Cardiac septum (tissue), 1 donor: ENCODE measurements around the gene DNM1L. TPM values are rescaled to one million over a fixed set of nuclear protein-coding genes. Genes with fewer than 3 reads are reported as not detected.

ENCODE experiments used
- DNase-seq: peaks from one replicate; pipeline ENCODE4 v3.0.0-alpha.2; 2020; ENCODE audit warnings: low spot score
- intact Hi-C: fragments of 100-400 bp; cut with DNase I; formaldehyde crosslinking; loops from one replicate; pipeline ENCODE4 v1.14.0; 2022
- total RNA-seq: library from RNA; stranded (reverse); fragmentation: NEBNext Ultra II Directional; extraction: Animal tissue kit (Norgen Biotek cat#: 25700); gene quantifications from one replicate; pipeline ENCODE4 v1.2.1, GENCODE V29; 2021
- donor health status: DM: no; HTN: no; CAD: no.

DNM1L gene
- total RNA-seq, 1 donor from 2014 or later: 67.3 TPM

DNA sequence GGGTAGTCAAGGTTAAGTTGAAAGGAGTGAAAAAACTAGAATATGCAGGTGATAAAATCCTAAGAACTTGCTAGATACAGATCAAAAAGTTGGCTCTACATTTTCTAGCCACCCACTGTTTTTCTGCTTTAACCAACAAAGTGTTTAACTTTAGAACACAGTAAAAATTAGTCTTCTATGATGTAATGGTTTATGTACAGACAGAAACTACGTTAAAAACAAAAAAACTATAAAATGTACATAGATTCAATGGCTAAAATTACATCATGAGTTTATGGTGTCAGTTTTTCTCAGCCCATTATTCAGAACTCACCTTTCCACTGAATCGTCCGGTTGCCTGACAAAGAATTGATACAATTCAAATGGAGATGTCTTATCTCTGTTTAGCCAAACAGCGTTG is 74.5 kb downstream of the DNM1L start:
- intact Hi-C loops: loop anchor here (10.0 kb wide), 1 partner anchor 851 kb away; no protein-coding TSS in a partner anchor
- no peak for DNase-seq

DNA sequence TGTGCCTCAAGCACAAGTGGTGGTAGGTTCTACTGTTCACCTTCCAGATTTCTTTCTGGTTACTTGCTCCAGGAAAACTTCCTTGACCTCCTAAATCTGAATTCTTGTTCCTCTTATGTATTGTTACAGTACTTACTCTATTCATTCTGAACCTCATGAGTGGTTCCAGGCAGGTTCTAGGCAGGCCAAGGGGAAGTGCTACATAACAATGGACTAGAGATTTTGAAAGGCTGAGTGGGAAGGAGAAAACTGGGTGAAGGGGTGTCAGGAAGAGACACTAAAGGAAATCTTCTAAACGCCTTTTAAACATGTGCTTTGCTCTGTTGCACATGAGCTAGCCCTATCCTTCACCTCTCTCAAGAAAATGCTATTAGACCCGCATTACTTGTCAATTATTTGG is 75.0 kb downstream of the DNM1L start:
- intact Hi-C loops: loop anchor here (10.0 kb wide), 1 partner anchor 851 kb away; no protein-coding TSS in a partner anchor

DNA sequence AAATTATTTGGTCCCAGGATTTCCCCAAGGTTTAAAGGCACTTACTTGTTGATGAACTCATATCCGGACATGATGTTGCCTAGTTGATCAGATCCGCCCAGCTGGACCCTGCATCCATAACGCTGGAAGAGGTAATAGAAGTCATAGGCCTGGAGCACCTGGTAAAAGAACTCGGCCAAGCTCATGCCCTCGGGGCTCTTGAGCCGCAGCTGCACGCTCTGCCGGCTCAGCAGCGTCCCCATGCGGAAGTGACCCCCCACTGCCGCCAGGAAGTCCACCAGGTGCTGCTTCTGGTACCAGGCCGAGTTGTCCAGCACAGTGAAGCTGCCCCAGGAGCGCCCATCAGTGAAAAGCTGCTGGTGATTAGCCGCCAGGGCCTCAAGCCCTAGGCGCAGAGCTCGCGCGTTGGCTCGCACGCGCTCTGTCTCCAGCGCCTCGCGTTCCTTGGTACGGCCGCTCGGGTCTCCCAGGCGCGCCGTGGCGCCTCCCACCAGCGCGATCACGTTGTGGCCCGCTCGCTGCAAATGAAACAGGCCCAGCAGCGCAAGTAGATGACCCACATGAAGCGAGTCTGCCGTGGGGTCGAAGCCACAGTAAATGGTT is 76.1 kb downstream of the DNM1L start:
- intact Hi-C loops: loop anchor here (1.0 to 10.0 kb wide), 3 partner anchors 76 to 850 kb away; partner anchors contain the start of gene DNM1L
- DNase-seq: peak; percentile 85

More for the DNA sequence above, 75.0 kb downstream of the DNM1L start:
- DNase-seq: no peak

DNA sequence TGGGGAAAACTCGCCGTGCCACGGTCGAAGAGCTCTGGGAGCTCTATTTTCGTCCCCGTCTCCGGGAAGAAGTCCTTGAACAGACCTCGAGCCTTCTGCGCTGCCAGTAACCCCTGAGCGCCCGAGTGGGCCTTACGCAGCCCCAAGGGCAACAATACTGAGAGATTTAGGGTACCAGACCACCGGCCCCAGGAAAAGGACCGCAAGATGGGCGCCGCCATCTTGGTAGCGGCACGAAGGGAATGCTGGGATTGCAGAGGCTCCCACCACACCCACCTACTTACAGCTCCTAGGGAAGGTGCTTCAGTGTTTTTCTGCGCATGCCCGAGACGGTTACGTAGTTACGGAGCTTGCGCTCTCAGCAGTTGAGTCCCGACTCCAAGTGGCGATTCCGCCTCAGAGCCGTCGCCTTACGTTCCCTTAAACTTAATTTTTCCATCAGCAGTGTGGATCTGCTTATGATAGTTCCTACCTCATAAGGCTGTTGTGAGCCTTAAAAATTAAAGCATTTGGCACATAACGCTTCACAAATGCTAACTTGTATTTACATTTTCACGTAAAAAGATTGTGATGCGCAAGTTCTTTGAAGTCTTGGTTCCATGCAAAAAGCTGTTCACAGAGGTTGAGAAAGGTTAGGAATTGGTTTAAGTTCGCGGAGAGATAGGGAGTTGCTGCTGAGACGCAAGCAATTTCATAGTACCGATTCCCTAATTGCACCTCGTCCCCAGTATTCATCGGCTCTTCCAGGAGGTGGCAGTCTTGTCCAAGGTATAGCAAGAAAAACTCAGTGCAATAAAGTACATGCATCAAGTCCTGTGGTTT is 76.8 kb downstream of the DNM1L start, which contains the start of gene YARS2:
Gene YARS2 (minus strand): TSS at position 244 of the 822 bp plus-strand sequence. CDS start 23 bp downstream, at position 221.
- peak; percentile 96 for DNase-seq
- intact Hi-C loops: loop anchor here (1.0 to 10.0 kb wide), 4 partner anchors 77 to 1266 kb away; partner anchors contain the start of genes ALG10 and DNM1L

DNA sequence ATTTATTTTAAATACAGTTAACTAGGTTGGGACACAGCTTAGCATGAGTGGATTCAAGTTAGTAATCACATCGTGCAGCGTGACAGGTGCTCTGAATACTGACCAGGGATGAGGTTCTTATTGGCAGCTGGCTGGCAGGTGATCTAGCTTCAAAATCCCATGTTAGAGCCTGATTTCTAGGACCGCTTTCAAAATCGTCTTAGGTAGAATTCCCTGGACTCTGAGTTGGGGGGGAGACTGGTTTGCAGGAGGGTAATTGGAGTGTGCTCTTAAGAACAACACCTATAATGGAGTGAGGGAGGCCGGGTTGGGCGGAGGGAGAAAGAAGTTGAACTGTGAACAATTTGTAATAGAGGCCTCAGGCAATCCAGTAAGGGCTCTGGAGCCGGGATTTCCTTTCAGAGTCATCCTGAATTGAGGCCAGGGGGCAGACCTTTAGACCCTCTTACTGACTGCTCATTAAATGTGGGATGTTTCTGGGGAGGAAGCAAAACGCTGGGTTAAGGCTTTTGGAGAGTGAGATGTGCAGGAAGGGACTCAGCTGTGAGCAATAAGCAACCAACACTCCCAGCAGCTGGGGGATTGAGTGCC is 77.5 kb downstream of the DNM1L start:
- no peak for DNase-seq
- intact Hi-C loops: loop anchor here (1.0 to 10.0 kb wide), 3 partner anchors 161 to 1266 kb away; partner anchors contain the start of gene ALG10

DNA sequence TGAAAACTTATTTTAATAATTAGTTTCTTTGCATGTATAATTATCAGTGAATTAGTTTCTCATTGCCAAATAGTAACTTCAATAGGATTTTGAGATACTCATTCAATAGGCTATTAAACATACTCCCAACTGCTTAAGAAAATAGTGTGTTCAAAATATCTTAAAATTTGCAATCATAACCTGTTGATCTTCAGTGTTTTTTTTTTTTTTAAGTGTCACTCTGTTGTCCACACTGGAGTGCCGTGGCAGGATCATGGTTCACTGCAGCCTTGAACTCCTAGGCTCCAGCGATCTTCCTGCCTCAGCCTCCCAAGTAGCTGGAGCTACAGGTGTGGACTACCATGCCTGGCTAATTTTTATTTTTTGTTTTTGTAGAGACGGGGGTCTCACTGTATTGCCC is 78.1 kb downstream of the DNM1L start:
- intact Hi-C loops: loop anchor here (5.0 to 10.0 kb wide), 2 partner anchors 160 to 848 kb away; no protein-coding TSS in a partner anchor
- DNase-seq: no peak

DNA sequence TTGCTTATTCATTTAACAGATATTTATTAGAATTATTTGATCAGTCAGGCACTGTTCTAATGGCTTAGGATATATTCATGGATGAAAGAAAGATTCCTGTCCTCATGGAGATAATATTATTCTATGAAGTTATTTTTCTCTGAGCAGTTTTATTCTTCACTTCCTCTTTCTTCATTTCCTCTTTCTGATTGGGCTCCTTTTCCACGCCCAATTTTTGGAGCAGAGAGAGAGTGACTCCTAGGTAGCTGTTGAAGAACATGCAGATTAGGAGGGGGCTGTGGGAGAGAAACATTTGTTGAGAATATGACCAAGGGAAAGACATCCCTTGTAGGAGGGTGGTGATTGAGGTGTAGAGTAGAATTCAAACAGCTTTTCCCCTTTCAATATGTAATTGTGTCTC is 82.6 kb downstream of the DNM1L start:
- no peak for DNase-seq
- intact Hi-C loops: no loop called here

DNA sequence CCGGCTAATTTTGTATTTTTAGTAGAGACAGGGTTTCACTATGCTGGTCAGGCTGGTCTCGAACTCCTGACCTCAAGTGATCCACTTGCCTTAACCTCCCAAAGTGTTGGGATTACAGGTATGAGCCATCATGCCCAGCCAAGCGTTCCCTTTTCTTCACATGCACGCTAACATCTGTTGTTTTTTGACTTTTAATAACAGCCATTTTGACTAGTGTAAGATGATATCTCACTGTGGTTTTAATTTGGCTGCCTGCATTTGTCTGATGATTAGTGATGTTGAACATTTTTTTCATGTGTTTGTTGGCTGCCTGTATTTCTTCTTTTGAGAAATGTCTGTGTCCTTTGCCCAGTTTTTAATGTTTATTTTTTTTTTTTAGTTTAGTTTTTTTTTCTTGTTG is 86.8 kb downstream of the DNM1L start:
- intact Hi-C loops: no loop called here

DNA sequence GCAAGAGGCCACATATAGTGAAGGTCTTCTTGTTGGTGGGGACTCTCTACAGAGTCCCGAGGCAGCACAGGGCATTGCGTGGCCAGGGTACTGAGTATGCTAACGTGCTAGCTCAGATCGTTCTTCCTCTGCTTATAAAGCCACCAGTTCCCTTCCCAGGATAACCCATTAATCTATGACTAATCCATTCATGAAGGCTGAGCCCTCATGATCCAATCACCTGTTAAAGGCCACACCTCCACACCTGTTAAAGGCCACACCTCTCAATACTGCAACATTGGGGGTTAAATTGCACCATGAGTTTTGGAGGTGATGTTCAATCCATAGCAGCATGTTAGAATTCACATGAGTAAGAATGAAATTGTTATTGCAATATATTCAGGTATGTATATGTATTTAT is 89.4 kb downstream of the DNM1L start:
- DNase-seq: no peak
- intact Hi-C loops: no loop called here

More for the DNA sequence above, 86.8 kb downstream of the DNM1L start:
- DNase-seq: no peak

DNA sequence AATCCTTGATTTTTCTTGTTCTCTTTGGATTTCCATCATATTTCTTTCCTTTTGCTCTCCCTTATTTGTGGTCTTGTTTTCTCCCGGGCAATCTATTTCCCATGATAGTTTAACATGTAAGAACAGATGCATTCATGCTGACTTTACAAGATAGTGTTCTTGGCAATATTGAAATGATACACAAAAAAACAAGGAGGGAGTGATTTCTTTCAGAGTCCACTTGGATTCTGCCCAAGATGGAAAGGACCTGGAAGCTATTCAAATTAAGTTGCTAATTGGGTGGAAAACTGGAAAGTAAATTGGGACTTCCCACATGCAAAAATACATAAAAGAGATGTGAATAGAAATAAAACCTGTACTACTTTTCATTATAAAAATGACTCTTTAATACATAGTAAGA is 91.0 kb downstream of the DNM1L start:
- no peak for DNase-seq
- intact Hi-C loops: no loop called here

DNA sequence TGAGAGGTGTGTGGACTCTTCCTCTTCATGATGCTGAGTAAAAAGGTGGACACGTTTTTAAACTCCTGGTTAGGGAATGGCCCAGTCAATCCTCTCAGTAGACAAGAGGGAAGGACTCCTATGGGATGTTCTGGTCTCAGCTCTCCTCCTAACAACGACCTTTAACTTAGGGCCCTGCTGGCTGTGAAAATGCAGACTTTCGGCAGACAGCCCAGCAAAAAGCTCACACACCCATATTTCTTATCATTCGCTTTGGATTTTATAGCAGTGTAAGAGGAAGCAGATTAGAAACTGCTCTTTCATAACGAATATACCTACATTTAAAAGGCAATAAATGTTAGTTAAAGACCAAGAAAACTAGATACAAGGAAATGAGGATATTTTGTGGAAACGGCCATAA is 94.6 kb downstream of the DNM1L start:
- intact Hi-C loops: no loop called here
- DNase-seq: no peak

DNA sequence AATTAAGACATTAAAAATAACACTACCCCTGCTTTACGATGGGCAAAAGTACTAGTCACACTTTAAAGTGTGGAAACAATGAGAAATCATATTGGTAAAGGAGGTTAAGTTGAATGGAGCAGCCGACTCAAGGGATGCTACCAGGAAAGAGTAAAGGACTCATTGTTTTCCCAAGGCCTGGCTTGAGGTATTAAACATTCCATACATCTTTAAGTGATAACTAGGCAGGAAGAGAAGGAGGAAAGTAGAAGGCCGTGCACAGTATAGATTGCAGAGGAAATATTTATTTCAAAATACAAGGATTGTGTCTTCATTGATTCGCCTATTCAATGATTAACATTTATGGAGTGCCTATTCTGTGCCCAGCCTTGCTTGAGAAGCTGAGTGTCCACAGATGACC is 97.2 kb downstream of the DNM1L start:
- DNase-seq: no peak
- intact Hi-C loops: no loop called here

DNA sequence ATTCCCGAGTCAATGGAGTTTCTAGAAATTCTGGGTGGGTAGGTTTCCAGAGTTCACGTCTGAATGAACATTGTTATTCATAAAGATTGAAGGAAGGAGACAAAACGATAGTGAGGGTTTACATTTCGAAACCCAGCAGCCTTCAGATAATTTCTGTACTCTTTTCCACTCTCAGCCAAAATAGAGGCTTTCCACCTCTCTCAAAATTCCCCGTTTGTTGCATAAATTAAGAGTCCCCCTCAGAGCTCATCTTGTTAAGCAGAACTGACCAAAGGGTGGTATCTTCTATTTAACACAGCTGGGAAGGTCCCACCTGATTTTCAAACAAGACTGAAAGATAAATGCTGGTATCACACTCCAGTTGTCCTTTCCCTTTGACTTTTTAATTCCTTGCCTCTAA is 98.1 kb downstream of the DNM1L start:
- no peak for DNase-seq

DNA sequence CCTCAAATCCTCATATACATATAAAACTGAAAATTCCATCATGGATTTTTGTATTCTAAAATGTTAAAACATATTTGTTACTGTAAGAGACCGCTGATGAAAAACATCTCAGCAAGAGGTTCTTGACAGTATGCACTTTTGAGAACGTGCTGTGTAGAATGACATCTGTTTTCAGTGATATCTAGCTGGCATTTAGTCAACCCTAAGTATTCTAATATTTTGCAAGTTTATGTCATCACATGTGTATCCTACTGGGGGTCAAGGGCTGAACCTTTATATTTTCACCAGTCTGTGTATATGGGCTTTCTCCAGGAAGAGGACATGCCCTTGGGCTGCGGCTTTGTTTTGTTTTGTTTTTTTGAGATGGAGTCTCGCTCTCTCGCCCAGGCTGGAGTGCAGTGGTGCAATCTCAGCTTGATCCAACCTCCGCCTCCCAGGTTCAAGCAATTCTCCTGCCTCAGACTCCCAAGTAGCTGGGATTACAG is 98.6 kb downstream of the DNM1L start:
- intact Hi-C loops: no loop called here
- no peak for DNase-seq

More for the DNA sequence above, 98.1 kb downstream of the DNM1L start:
- intact Hi-C loops: no loop called here

DNA sequence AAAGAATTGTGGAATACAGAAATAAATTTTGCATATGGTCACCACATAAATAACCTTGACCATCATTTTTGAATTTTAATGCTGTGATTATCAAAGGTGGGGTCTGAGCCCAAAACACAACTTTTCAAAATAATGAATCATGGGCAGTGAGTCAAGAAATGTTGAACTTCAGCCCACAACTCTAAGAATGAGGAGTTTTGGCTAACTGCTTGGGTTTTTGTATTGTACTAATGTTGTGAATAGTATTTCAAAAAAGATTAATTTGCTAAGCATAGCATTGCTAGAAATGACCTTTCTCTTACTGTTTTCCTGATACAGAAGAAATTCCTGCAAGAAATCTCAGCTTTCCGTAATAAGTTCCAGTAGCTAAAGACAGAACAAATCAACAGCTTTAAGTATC is 101.0 kb downstream of the DNM1L start:
- DNase-seq: no peak
- intact Hi-C loops: no loop called here

DNA sequence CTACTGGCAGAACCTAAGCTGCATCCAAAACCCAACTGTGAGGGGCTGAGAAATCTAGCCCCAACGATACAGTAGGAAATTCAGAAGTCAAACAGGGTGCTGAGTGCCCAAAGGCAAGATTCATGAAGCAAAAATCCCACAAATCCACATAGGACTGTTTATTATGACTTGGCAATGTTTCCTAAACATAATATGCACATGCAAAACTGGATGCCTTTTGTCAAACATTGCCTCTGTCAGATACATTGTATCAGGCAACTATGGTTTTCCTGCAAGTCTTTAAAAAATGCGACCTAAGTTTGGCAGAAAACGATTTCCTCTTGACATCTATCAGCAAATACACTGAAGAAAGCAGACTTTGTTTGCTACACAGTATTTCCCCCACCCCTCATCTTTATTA is 103.9 kb downstream of the DNM1L start:
- no peak for DNase-seq
- intact Hi-C loops: no loop called here

DNA sequence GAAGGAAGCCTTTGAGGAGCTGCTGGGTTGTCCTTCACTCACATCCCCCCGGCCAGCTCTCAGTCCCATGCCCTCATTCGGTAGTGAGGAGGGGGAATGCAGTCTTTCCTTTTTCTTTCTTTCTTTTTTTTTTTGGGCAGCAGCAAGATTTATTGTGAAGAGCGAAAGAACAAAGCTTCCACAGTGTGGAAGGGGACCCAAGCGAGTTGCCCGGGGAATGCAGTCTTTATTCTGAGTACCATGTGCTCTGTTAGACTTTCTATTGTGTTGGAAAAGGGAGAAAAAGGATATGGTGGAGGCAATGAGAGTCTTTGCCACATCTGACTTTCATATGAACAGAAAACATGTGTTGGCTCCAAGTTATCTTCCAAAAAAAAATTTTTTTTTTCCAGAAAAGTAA is 106.5 kb downstream of the DNM1L start:
- intact Hi-C loops: no loop called here
- no peak for DNase-seq

DNA sequence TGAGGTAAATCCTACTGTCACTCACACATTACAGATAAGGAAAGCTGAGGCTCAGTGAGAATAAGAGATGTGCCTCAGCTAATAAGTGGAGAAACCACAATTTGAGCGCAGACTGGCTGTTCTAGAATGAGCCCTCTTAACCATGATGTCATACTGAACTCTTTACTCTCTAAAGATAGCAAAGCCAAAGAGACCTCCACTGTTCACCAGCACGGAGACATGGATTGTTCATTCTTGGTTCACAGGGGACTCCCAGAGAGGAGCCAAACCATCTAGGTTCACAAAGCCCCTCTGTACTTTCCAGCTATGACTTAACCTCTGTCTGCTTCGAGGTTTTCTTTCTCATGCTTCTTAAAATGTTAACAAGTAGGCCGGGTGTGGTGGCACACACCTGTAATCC is 109.3 kb downstream of the DNM1L start:
- intact Hi-C loops: no loop called here
- no peak for DNase-seq

DNA sequence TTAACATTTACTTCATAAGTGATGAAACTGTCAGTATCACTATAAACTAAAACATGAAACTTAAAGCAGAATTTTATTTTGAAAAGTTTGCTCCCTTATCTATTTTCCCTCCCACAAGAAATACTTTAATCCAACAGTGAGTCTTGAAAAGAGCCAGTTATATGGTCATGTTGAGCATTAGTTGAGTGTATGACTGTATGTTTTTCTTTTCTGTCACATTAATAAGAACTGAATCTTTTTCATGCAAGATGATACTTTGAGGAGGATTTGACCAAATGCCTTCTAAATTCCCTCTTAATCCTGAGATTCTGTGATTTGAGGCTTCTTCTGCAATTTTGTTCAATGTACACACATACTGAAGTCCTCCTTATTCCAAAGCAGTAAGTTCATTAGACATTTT is 110.3 kb downstream of the DNM1L start:
- no peak for DNase-seq

DNA sequence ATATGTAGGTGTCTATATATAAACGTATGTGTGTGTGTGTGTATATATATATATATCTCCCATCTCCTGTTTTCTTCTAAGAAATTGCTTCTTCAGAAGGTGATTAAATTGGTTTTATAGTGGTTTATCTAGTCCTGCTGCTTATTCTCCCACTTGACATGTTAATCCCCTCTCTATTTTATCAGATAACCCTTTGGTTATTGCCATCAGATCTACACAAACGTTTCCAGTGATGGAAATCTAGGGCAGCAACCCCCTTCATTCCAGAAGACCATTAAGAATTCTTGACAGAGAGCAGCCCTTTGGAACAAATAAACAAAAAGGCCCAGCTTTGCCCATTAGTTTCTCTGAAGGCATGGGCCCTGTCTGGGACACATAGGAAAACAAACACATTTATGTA is 110.8 kb downstream of the DNM1L start:
- intact Hi-C loops: loop anchor here (10.0 kb wide), 1 partner anchor 125 kb away; no protein-coding TSS in a partner anchor
- DNase-seq: no peak

More for the DNA sequence above, 110.3 kb downstream of the DNM1L start:
- intact Hi-C loops: no loop called here
